Kidney epithelial cell (primary cell): ENCODE results near the gene CACNA1S. TPM values are rescaled to one million over a fixed set of nuclear protein-coding genes. Genes with fewer than 3 reads are reported as not detected.
A peak's percentile ranks its signal among the peaks of the same experiment; 100 is the strongest.

Experiments
- DNase-seq: peaks from one replicate; pipeline ENCODE4 v3.0.0-alpha.2; 2010; ENCODE audit warnings: low read depth
- H3K27me3 ChIP-seq: 2 replicates; pipeline ENCODE4 v1.6.0; 2011; ENCODE audit warnings: low read length; ENCODE audit not compliant: control insufficient read depth, insufficient read depth
- H3K36me3 ChIP-seq: 2 replicates; pipeline ENCODE4 v1.5.1; 2011; ENCODE audit warnings: low read length; ENCODE audit not compliant: control insufficient read depth, insufficient read depth
- H3K4me3 ChIP-seq: 2 replicates; pipeline ENCODE4 v1.5.1; 2011; ENCODE audit warnings: low read depth, mild to moderate bottlenecking, control low read depth, low read length
- total RNA-seq: library from RNA; depleted of rRNA; stranded (reverse); fragments of >200 nt; gene quantifications from 2 replicates; pipeline ENCODE4 v1.2.3, GENCODE V29; 2015
- TF ChIP-seq, protein P1 (sequence below): IDR thresholded peaks from 2 replicates; pipeline ENCODE4 v1.5.1; 2011; ENCODE audit warnings: mild to moderate bottlenecking, moderate library complexity, low read length, control low read depth, inconsistent platforms; ENCODE audit not compliant: insufficient read depth, poor library complexity, severe bottlenecking

The CACNA1S gene
- total RNA-seq, 1 donor from 2014 or later = not detected

DNA sequence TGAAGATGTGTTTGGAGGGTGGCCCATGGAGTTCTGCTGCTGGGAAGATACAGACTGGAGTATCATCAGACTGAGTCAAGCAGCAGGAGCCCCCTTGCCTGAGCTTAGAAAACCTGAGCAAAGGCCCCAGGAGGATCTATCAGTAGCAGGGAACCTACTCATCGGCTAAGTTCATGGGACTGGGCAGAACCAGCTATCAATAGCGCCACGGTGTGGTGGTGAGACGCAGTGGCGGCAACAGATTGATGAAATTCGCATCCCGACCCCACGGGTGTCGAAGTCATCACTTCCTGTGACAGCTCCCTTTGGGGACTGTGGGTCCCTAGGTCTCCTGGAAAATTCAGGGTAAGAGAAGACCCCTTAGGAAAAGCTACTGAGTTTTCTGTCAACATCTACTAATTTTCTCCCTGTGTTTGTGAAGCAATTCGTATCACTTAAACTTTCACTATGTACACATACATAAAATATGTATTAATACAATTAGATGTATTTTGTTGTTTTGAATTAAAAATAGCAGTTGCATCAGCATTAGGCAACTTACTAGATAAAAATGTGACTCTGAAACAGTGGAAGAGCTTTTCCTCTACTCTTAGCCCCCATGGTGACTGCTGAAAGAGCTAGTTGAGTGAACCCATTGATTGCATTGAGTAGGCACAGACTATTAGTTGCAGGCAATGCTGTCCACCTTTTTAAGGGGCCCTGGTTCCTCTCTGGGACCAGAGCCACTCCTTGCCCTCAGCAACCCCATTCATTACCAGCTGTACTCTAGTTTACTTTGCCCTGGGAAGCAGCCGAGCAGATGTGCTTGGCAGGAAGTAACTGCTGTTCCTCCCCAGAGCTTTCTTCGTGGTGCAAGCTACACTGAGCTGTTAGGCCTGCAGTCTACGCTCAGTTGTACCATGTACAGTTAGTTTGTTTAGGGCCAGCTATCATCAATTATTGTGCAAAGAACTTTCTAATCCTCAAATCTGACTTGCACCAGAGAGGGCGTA lies 7.3 kb upstream of the CACNA1S start:
- no peak for DNase-seq
- peaks cover 23% of the 10 kb centered on the region for H3K27me3 ChIP-seq
- TF ChIP-seq, protein P1, sequence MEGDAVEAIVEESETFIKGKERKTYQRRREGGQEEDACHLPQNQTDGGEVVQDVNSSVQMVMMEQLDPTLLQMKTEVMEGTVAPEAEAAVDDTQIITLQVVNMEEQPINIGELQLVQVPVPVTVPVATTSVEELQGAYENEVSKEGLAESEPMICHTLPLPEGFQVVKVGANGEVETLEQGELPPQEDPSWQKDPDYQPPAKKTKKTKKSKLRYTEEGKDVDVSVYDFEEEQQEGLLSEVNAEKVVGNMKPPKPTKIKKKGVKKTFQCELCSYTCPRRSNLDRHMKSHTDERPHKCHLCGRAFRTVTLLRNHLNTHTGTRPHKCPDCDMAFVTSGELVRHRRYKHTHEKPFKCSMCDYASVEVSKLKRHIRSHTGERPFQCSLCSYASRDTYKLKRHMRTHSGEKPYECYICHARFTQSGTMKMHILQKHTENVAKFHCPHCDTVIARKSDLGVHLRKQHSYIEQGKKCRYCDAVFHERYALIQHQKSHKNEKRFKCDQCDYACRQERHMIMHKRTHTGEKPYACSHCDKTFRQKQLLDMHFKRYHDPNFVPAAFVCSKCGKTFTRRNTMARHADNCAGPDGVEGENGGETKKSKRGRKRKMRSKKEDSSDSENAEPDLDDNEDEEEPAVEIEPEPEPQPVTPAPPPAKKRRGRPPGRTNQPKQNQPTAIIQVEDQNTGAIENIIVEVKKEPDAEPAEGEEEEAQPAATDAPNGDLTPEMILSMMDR = peak; percentile 76

DNA sequence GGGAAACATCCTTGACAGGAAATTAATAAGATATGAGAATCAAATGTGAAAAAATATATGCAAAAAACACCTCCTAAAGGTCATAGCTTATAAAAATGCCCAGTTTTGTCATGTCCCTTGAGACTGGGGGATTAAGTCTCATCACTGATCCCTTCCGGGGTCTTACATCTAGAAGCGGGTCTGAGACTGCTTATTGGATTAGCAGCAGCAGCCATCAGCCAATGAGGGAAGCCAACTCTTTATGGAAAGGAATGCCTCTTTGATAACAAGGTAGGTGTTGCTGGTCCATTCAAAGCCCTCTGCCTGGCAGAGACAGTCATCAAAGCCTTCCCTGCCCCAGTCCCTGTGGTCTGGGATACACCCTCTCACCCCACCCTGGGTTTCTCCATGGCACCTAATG lies 3.9 kb upstream of the CACNA1S start:
- TF ChIP-seq, protein P1 = no peak
- Histone ChIP-seq H3K36me3 (no peaks in the 10 kb centered on the region), H3K4me3 (no peak overlapping the region), H3K27me3 (peaks cover 14% of the 10 kb centered on the region)
- DNase-seq = no peak

More for the DNA sequence above, 7.3 kb upstream of the CACNA1S start:
- Histone ChIP-seq H3K4me3 (no peak overlapping the region), H3K36me3 (no peaks in the 10 kb centered on the region)

DNA sequence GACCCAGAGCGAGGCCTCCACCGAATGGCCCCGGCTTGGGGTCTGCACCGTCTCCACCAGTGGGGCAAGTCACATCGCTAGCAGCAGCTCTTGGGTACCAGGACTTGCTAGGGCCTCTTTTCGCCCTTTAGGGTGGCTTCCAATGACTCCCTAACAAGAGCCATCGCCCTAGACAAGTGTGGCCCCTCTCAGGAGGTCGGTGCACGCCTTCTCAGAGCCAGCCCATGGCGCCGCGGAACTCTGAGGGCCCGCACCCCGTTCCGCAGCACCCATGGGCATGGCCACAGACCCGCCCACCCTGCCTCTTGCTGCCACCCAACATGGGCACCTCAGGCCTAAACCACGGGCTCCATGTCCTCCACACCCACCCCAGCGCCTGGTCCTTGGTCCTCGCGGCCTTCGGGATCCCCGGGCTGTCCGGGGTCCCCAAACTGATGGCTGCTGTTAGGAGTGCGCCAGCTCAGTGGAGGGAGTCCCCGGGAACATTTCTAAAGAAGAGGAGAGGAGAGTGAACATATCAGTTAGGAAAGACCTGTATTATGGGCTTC lies 3.2 kb upstream of the CACNA1S start:
- H3K4me3 ChIP-seq = no peak overlapping the region
- H3K27me3 ChIP-seq = peaks cover 14% of the 10 kb centered on the region
- no peaks in the 10 kb centered on the region for H3K36me3 ChIP-seq
- no peak for DNase-seq
- TF ChIP-seq, protein P1 = no peak

DNA sequence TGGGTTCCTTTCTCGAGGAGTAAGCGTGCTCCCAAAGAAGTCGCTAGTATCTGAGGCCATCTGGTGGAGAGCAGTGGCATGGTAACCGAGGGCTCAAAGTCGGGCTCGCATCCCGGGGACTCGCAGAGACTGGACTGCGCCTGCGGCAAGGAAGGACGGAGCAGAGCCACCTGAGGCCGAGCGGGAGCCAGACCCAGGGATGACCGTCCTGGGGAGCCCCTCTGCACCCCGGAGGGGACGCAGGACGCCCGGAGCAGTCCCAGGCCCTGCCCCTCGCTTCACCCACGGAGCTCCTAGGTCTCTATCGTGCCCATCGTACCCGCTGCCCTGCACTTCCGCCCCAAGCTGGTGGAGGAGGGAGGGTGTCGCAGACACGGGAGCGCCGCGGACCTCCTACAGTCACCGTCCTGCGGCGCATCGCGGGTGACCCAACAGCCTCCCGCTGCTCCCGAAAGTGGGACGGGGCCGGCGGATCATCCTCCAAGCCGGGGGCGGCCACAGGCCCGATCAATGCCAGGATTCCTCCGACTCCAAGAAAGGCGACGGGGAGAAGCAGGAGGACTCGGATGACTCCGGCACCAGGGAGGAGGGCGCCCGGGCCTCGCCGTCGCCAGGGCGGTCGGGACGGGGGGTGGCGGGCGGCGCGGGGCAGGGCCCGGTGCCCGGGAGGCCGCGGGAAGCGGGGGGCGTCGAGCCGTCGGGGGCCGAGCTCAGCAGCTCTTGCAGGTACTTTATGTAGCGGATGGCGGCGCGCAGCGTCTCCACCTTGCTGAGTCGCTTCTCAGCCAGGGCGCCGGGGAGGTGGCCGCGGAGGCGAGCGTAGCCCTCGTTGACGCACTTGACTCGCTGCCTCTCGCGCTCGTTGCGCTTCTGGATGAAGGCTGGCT lies 2.3 kb upstream of the CACNA1S start:
- Histone ChIP-seq H3K36me3 (no peaks in the 10 kb centered on the region), H3K4me3 (peak overlapping the region; percentile 65), H3K27me3 (peaks cover 9% of the 10 kb centered on the region)
- DNase-seq = peak; percentile 65
- TF ChIP-seq, protein P1 = peak; percentile 86

GRCh38 chr1:201113451-201114244 lies 1.4 kb upstream of the CACNA1S start:
- no peak for DNase-seq
- H3K36me3 ChIP-seq = no peaks in the 10 kb centered on the region
- H3K27me3 ChIP-seq = peaks cover 4% of the 10 kb centered on the region
- no peak overlapping the region for H3K4me3 ChIP-seq
- TF ChIP-seq, protein P1 = no peak
